NCI-H526 (cell line): ENCODE measurements around the gene MARCHF10.
A peak's percentile ranks its signal among the peaks of the same experiment; 100 is the strongest.
"Not testable (repeated sequence)": the region's sequence is repeated elsewhere in the genome, so short reads cannot be mapped to it uniquely, and the experiment has no call there.

Experiments used
- DNase-seq, 2 experiments: peaks; one replicate each; lab custom pipeline; 2025; lab: John Stamatoyannopoulos, UW

MARCHF10 gene

GRCh38 chr17:62716834-62717588 is 91.1 kb downstream of the MARCHF10 start:
- DNase-seq, result no peak

GRCh38 chr17:62715882-62716390 is 92.2 kb downstream of the MARCHF10 start:
- DNase-seq, result no peak

- no peak for DNase-seq
Measured at GRCh38 chr17:62714016-62714777, 93.9 kb downstream of the MARCHF10 start.

GRCh38 chr17:62713086-62713881 is 94.8 kb downstream of the MARCHF10 start:
- no peak for DNase-seq

- DNase-seq, result no peak
Measured at GRCh38 chr17:62712171-62712581, 95.9 kb downstream of the MARCHF10 start.

GRCh38 chr17:62708587-62708986 is 99.5 kb downstream of the MARCHF10 start:
- no peak for DNase-seq

- DNase-seq, result no peak
Measured at GRCh38 chr17:62707425-62707739, 100.7 kb downstream of the MARCHF10 start.

GRCh38 chr17:62706598-62707424 is 101.3 kb downstream of the MARCHF10 start:
- no peak for DNase-seq

- peak in 1 of 2 experiments; percentile 15 for DNase-seq
Measured at GRCh38 chr17:62705778-62706597, 102.1 kb downstream of the MARCHF10 start.

- no peak for DNase-seq
Measured at GRCh38 chr17:62705156-62705777, 102.8 kb downstream of the MARCHF10 start.

- DNase-seq, result peak in 1 of 2 experiments; percentile 76
Measured at GRCh38 chr17:62704381-62704971, 103.6 kb downstream of the MARCHF10 start.

- DNase-seq, result peak; percentile 30 to 90
Measured at GRCh38 chr17:62703776-62704380, 104.2 kb downstream of the MARCHF10 start.

- DNase-seq, result no peak
Measured at GRCh38 chr17:62703261-62703775, 104.8 kb downstream of the MARCHF10 start.

- DNase-seq, result no peak
Measured at GRCh38 chr17:62702746-62703260, 105.3 kb downstream of the MARCHF10 start.

GRCh38 chr17:62701706-62702085 is 106.4 kb downstream of the MARCHF10 start:
- no peak for DNase-seq

- no peak for DNase-seq
Measured at GRCh38 chr17:62700964-62701705, 107.0 kb downstream of the MARCHF10 start.

GRCh38 chr17:62698459-62698858 is 109.7 kb downstream of the MARCHF10 start:
- not testable (repeated sequence) for DNase-seq
